ENCODE data around the gene SECTM1. TPM values are rescaled to one million over a fixed set of nuclear protein-coding genes. Genes with fewer than 3 reads are reported as not detected.
A peak's percentile ranks its signal among the peaks of the same experiment; 100 is the strongest.

Gene SECTM1
- total and polyA plus RNA-seq, 9 donors, result 2.6 to 6.3 (median 3.7) TPM

GRCh38 chr17:82296511-82297279 is 36.9 kb downstream of the SECTM1 start:
- WGBS (ENCODE audit: insufficient coverage), result 13% methylated on average over 2 of the region's 7 CpGs
- peaks cover 42% of the 10 kb centered on the region for H3K4me1 ChIP-seq (ENCODE audit: control insufficient read depth, insufficient read depth, low read length)
- H3K27me3 ChIP-seq (ENCODE audit: control insufficient read depth, insufficient read depth, low read length), result peaks cover 7% of the 10 kb centered on the region
- no peak overlapping the region for H3K4me3 ChIP-seq (ENCODE audit: low read length)
- H3K9me3 ChIP-seq (replicated peaks; ENCODE audit: control insufficient read depth, low read depth, low read length), result no peaks in the 10 kb centered on the region
- H3K27ac ChIP-seq (ENCODE audit: low read length), result peak overlapping the region; percentile 82
- no peaks in the 10 kb centered on the region for H3K36me3 ChIP-seq (ENCODE audit: control insufficient read depth, insufficient read depth, low read length)
- peak; percentile 48 for DNase-seq

DNA sequence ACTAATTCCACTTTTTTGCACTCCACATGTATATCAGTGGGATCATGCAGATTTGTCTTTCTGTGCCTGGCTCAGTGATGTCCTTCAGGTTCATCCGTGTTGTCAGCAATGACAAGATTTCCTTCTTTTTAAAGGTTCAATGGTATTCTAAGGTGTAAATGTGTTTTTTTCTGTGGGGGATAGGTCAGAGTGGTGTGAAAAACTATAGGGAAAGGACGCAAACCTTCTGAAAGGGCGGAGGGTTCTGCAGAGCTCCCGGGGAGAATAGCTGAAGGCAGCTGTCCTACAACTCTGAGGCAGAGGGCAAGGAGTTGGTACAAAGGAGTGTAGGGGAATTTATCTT is 38.1 kb downstream of the SECTM1 start:
- H3K36me3 ChIP-seq (ENCODE audit: control insufficient read depth, insufficient read depth, low read length), result no peaks in the 10 kb centered on the region
- WGBS (ENCODE audit: insufficient coverage), result 69% methylated on average over 4 of the region's 4 CpGs
- peaks cover 7% of the 10 kb centered on the region for H3K27me3 ChIP-seq (ENCODE audit: control insufficient read depth, insufficient read depth, low read length)
- H3K4me3 ChIP-seq (ENCODE audit: low read length), result no peak overlapping the region
- no peak overlapping the region for H3K27ac ChIP-seq (ENCODE audit: low read length)
- peaks cover 35% of the 10 kb centered on the region for H3K4me1 ChIP-seq (ENCODE audit: control insufficient read depth, insufficient read depth, low read length)
- no peaks in the 10 kb centered on the region for H3K9me3 ChIP-seq (replicated peaks; ENCODE audit: control insufficient read depth, low read depth, low read length)
- no peak for DNase-seq

- H3K4me1 ChIP-seq (ENCODE audit: control insufficient read depth, insufficient read depth, low read length), result peaks cover 35% of the 10 kb centered on the region
- 84% methylated on average over 7 of the region's 15 CpGs for WGBS (ENCODE audit: insufficient coverage)
- H3K27ac ChIP-seq (ENCODE audit: low read length), result no peak overlapping the region
- peaks cover 7% of the 10 kb centered on the region for H3K27me3 ChIP-seq (ENCODE audit: control insufficient read depth, insufficient read depth, low read length)
- H3K4me3 ChIP-seq (ENCODE audit: low read length), result peak overlapping the region; percentile 37
- H3K9me3 ChIP-seq (replicated peaks; ENCODE audit: control insufficient read depth, low read depth, low read length), result no peaks in the 10 kb centered on the region
- no peak for DNase-seq
- H3K36me3 ChIP-seq (ENCODE audit: control insufficient read depth, insufficient read depth, low read length), result no peaks in the 10 kb centered on the region
Measured at GRCh38 chr17:82294064-82294773, 39.3 kb downstream of the SECTM1 start.

- Histone ChIP-seq H3K27me3 (ENCODE audit: control insufficient read depth, insufficient read depth, low read length) (peaks cover 7% of the 10 kb centered on the region), H3K36me3 (ENCODE audit: control insufficient read depth, insufficient read depth, low read length) (no peaks in the 10 kb centered on the region), H3K4me1 (ENCODE audit: control insufficient read depth, insufficient read depth, low read length) (peaks cover 26% of the 10 kb centered on the region)
Measured at GRCh38 chr17:82292251-82293154, 41.1 kb downstream of the SECTM1 start.

DNA sequence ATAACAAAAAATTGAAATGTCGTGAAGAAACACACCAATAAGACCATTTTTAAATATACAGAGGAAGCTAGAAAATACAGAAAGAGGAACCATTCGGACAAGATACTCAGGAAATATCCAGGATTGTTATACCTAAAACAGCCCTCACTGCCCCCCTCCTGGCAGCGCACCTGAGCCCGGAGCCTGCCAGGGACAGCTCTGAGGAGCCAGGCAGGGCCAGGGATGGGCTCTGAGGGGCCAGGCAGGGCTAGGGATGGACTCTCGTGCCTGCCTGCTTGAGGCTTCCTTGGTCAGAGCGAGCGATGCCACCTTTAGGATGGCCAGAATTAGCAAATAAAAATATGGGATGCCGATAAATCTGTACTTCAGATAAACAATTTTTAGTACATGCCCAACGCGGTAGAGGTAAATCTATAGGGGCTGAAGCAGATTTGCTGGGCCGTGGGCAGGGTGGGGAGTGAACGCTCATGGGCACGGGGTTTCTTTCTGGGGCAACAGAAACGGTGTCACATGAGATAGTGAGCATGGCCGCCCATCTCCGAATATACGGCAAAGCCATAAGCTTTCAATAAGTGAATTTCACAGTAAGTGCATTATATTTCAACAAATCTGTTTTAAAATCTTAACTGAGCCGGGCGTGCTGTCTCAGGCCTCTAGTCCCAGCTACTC is 41.9 kb downstream of the SECTM1 start:
- H3K27me3 ChIP-seq (ENCODE audit: control insufficient read depth, insufficient read depth, low read length), result peaks cover 4% of the 10 kb centered on the region
- no peak for DNase-seq
- peaks cover 21% of the 10 kb centered on the region for H3K4me1 ChIP-seq (ENCODE audit: control insufficient read depth, insufficient read depth, low read length)
- H3K9me3 ChIP-seq (replicated peaks; ENCODE audit: control insufficient read depth, low read depth, low read length), result no peaks in the 10 kb centered on the region
- H3K27ac ChIP-seq (ENCODE audit: low read length), result peak overlapping the region; percentile 98
- peak overlapping the region; percentile 84 for H3K4me3 ChIP-seq (ENCODE audit: low read length)
- 83% methylated on average over 13 of the region's 19 CpGs for WGBS (ENCODE audit: insufficient coverage)
- H3K36me3 ChIP-seq (ENCODE audit: control insufficient read depth, insufficient read depth, low read length), result no peaks in the 10 kb centered on the region

More at GRCh38 chr17:82292251-82293154, 41.1 kb downstream of the SECTM1 start:
- Histone ChIP-seq H3K27ac (ENCODE audit: low read length) (peak overlapping the region; percentile 98), H3K4me3 (ENCODE audit: low read length) (peak overlapping the region; percentile 84), H3K9me3 (replicated peaks; ENCODE audit: control insufficient read depth, low read depth, low read length) (no peaks in the 10 kb centered on the region)
- WGBS (ENCODE audit: insufficient coverage), result 3% methylated on average over 82 of the region's 86 CpGs
- DNase-seq, result peak; percentile 99

- Histone ChIP-seq H3K4me3 (ENCODE audit: low read length) (no peak overlapping the region), H3K27ac (ENCODE audit: low read length) (no peak overlapping the region), H3K36me3 (ENCODE audit: control insufficient read depth, insufficient read depth, low read length) (no peaks in the 10 kb centered on the region), H3K4me1 (ENCODE audit: control insufficient read depth, insufficient read depth, low read length) (peaks cover 17% of the 10 kb centered on the region), H3K27me3 (ENCODE audit: control insufficient read depth, insufficient read depth, low read length) (no peaks in the 10 kb centered on the region), H3K9me3 (replicated peaks; ENCODE audit: control insufficient read depth, low read depth, low read length) (no peaks in the 10 kb centered on the region)
- WGBS (ENCODE audit: insufficient coverage), result 74% methylated on average over 12 of the region's 19 CpGs
- peak; percentile 36 for DNase-seq
Measured at GRCh38 chr17:82287868-82288801, 45.4 kb downstream of the SECTM1 start.

DNA sequence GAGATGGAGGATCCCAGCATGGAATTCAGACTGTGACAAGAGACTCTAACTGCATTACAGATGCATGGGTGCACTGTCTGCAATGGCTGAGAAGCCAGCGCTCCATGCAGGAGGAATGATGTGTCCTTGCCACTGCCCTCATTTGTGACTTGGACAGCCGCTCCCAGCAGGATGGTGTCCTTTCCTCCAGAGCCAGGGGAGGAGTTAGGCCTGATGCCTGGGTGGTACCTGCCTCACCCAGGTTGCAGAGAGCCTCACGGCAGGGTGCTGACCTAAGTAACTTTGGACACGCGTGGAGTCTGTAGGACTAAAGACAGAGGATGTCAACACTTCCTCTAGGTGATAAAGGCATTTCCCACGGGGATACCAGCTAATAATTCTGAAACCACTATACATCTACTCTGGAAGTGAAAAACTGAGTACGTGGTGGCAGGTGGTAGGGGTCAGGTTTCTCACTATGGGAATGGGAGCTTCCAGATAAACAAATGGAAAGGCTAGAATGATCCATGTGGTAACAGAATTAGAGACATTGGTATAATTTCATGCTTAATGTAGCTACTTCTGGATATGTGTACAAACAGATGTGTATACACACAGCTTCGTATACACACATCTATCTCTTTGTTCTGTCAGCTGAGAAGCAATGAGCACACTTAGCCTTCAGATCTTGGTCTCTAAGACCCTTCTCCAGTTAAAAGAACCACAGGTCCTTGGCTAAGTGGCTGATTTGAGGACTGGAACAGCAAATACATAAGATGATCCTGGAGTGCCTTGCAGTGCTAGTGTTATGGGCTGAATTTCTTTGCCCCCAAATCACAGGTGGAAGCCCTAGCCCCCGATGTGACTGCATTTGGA is 46.3 kb downstream of the SECTM1 start:
- no peaks in the 10 kb centered on the region for H3K9me3 ChIP-seq (replicated peaks; ENCODE audit: control insufficient read depth, low read depth, low read length)
- WGBS (ENCODE audit: insufficient coverage), result 92% methylated on average over 3 of the region's 9 CpGs
- no peak overlapping the region for H3K4me3 ChIP-seq (ENCODE audit: low read length)
- peaks cover 15% of the 10 kb centered on the region for H3K4me1 ChIP-seq (ENCODE audit: control insufficient read depth, insufficient read depth, low read length)
- DNase-seq, result no peak
- no peaks in the 10 kb centered on the region for H3K36me3 ChIP-seq (ENCODE audit: control insufficient read depth, insufficient read depth, low read length)
- H3K27ac ChIP-seq (ENCODE audit: low read length), result no peak overlapping the region
- H3K27me3 ChIP-seq (ENCODE audit: control insufficient read depth, insufficient read depth, low read length), result no peaks in the 10 kb centered on the region

GRCh38 chr17:82285141-82285540 is 48.4 kb downstream of the SECTM1 start:
- Histone ChIP-seq H3K4me1 (ENCODE audit: control insufficient read depth, insufficient read depth, low read length) (peaks cover 7% of the 10 kb centered on the region), H3K36me3 (ENCODE audit: control insufficient read depth, insufficient read depth, low read length) (no peaks in the 10 kb centered on the region), H3K4me3 (ENCODE audit: low read length) (no peak overlapping the region), H3K9me3 (replicated peaks; ENCODE audit: control insufficient read depth, low read depth, low read length) (no peaks in the 10 kb centered on the region), H3K27me3 (ENCODE audit: control insufficient read depth, insufficient read depth, low read length) (no peaks in the 10 kb centered on the region), H3K27ac (ENCODE audit: low read length) (no peak overlapping the region)
- 88% methylated on average over 1 of the region's 8 CpGs for WGBS (ENCODE audit: insufficient coverage)
- no peak for DNase-seq

Data from muscle of leg (tissue), 11 donors.